Psoas muscle (tissue), 8 donors: Measurements from ENCODE around the gene CPEB3. TPM values are rescaled to one million over a fixed set of nuclear protein-coding genes. Genes with fewer than 3 reads are reported as not detected.

Experiments used
- ATAC-seq, 4 donors: fragments of 200-7000 bp; cut with Tn5 transposase; one replicate each; pipeline ENCODE4 v1.9.1; 2020; ENCODE audit warnings: moderate library complexity in 3 of 4, mild to moderate bottlenecking in 2 of 4
- DNase-seq, 2 donors: peaks; one replicate each; pipeline ENCODE4 v3.0.0-alpha.2; 2020
- H3K27ac ChIP-seq: fragments of 200-600 bp; one replicate; pipeline ENCODE4 v1.8.0; 2022
- H3K27me3 ChIP-seq, 3 donors: fragments of 200-600 bp in 1 of 3; one replicate each; pipeline versions ENCODE4 v1.6.1 to v1.8.0; 2013 to 2022; ENCODE audit warnings: low read length in 2 of 3, mild to moderate bottlenecking in 2 of 3, moderate library complexity in 1 of 3; ENCODE audit not compliant: insufficient read depth in 3 of 3
- H3K36me3 ChIP-seq, 2 donors: fragments of 200-600 bp in 1 of 2; one replicate each; pipeline versions ENCODE4 v1.6.1 to v1.8.0; 2013 to 2022; ENCODE audit warnings: low read depth in 1 of 2, mild to moderate bottlenecking in 1 of 2, moderate library complexity in 1 of 2; ENCODE audit not compliant: insufficient read depth in 1 of 2
- H3K4me1 ChIP-seq: fragments of 200-600 bp; one replicate; pipeline ENCODE4 v1.8.0; 2022
- H3K4me3 ChIP-seq: fragments of 200-600 bp; one replicate; pipeline ENCODE4 v1.8.0; 2022; ENCODE audit warnings: mild to moderate bottlenecking
- H3K9me3 ChIP-seq: fragments of 200-600 bp; one replicate; pipeline ENCODE4 v1.8.0; 2022
- CTCF ChIP-seq: fragments of 200-600 bp; IDR thresholded peaks from one replicate; pipeline ENCODE4 v1.8.0; 2022; ENCODE audit warnings: antibody characterized with exemption
- WGBS, 3 donors: extraction: QIAGEN DNeasy Blood & Tissue Kit; methylation state at CpG; one replicate each; pipeline versions ENCODE4 v1.1.6 to v1.1.7; 2013; 5-methylcytosine and 5-hydroxymethylcytosine counted together
- intact Hi-C, 2 donors: fragments of 100-400 bp; cut with DNase I; formaldehyde crosslinking; loops; one replicate each; pipeline versions ENCODE4 v1.11.0 to v1.14.2; 2022
- polyA plus RNA-seq, 3 donors: library from polyadenylated mRNA; stranded (reverse); fragments of 200-250 nt; gene quantifications; one replicate each; pipeline ENCODE4 v1.2.3, GENCODE V29; 2013
- total RNA-seq, 4 donors: library from RNA; stranded (reverse); fragmentation: NEBNext Ultra II Directional in 2 of 4; extraction: Animal tissue kit (Norgen Biotek cat#: 25700) in 2 of 4; gene quantifications; one replicate each; pipeline versions ENCODE4 v1.2.1 to v1.2.4, GENCODE V29; 2021 to 2023
- donor health status: healthy with polysubstance abuse.
- donor health status: DM: no; HTN: no; CAD: no; lungs with moderate emphysema.
- donor health status: Bipolar disorder and iron deficiency.
- donor health status: healthy.
- donor health status: DM: yes; HTN: yes; CAD: no.
- donor health status: DM: no; HTN: no; CAD: no.
- donor health status: DM: no; HTN: no; CAD: no.
- donor health status: DM: yes; HTN: yes; CAD: no.

The CPEB3 gene
- total and polyA plus RNA-seq, 7 donors: 0.44 to 16.9 (median 9.8) TPM

- Histone ChIP-seq H3K27ac (no peak overlapping the region), H3K9me3 (no peaks in the 10 kb centered on the region), H3K4me1 (no peaks in the 10 kb centered on the region), H3K4me3 (no peak overlapping the region), H3K27me3 (no peaks in the 10 kb centered on the region), H3K36me3 (peaks cover 0 to 89% of the 10 kb centered on the region in 2 donors)
- intact Hi-C loops: no loop called here
- ATAC-seq (no peak), DNase-seq (no peak)
- TF ChIP-seq CTCF: no peak
Measured at GRCh38 chr10:92010047-92010735, 280.7 kb downstream of the CPEB3 start.

GRCh38 chr10:92009445-92009844 lies 281.4 kb downstream of the CPEB3 start:
- H3K9me3 ChIP-seq: no peaks in the 10 kb centered on the region
- 96 to 100% (median 100%) methylated on average over 1 of the region's 1 CpG for WGBS, 3 donors
- TF ChIP-seq CTCF: no peak
- H3K27ac ChIP-seq: no peak overlapping the region
- DNase-seq (no peak), ATAC-seq (no peak)
- no peaks in the 10 kb centered on the region for H3K27me3 ChIP-seq
- H3K36me3 ChIP-seq: peaks cover 0 to 86% of the 10 kb centered on the region in 2 donors
- H3K4me3 ChIP-seq: no peak overlapping the region
- H3K4me1 ChIP-seq: no peaks in the 10 kb centered on the region
- intact Hi-C loops: no loop called here

GRCh38 chr10:92005978-92006377 lies 284.9 kb downstream of the CPEB3 start:
- Histone ChIP-seq H3K36me3 (peaks cover 0 to 68% of the 10 kb centered on the region in 2 donors), H3K9me3 (no peaks in the 10 kb centered on the region), H3K4me3 (no peak overlapping the region), H3K27ac (no peak overlapping the region), H3K27me3 (no peaks in the 10 kb centered on the region), H3K4me1 (no peaks in the 10 kb centered on the region)
- DNase-seq (no peak), ATAC-seq (no peak)
- intact Hi-C loops: no loop called here
- no peak for TF ChIP-seq CTCF
- 96 to 100% (median 98%) methylated on average over 1 of the region's 1 CpG for whole genome bisulfite sequencing, 3 donors

GRCh38 chr10:92003258-92003657 lies 287.6 kb downstream of the CPEB3 start:
- H3K36me3 ChIP-seq: peaks cover 2 to 68% of the 10 kb centered on the region in 2 donors

More at GRCh38 chr10:92003258-92003657, 287.6 kb downstream of the CPEB3 start:
- DNase-seq (no peak), ATAC-seq (no peak)
- H3K4me1 ChIP-seq: no peaks in the 10 kb centered on the region
- 80 to 91% (median 87%) methylated on average over 2 of the region's 2 CpGs for WGBS, 3 donors
- H3K9me3 ChIP-seq: no peaks in the 10 kb centered on the region
- intact Hi-C loops: no loop called here
- no peaks in the 10 kb centered on the region for H3K27me3 ChIP-seq
- H3K27ac ChIP-seq: no peak overlapping the region
- H3K4me3 ChIP-seq: no peak overlapping the region
- TF ChIP-seq CTCF: no peak
